ENCODE measurements around the gene DUSP2. TPM values are rescaled to one million over a fixed set of nuclear protein-coding genes. Genes with fewer than 3 reads are reported as not detected.

Gene DUSP2
- total and polyA plus RNA-seq, 2 donors (not counting 1 experiment from before 2014, with no cell fraction given) = 0.17 to 0.33 TPM

- no peak overlapping the region for H3K4me2 ChIP-seq (ENCODE audit: extremely low read depth, insufficient read depth, low read length)
- no peaks in the 10 kb centered on the region for H3K36me3 ChIP-seq (ENCODE audit: control insufficient read depth, insufficient read depth, low read length)
- no peaks in the 10 kb centered on the region for H3K4me1 ChIP-seq (ENCODE audit: control insufficient read depth, extremely low read depth, insufficient read depth, low read length)
- no peak overlapping the region for H3K4me3 ChIP-seq (replicated peaks in 1 of 4; ENCODE audit: control extremely low read depth in 1 of 4, insufficient read depth in 1 of 4, low read depth in 3 of 4, low read length in 4 of 4)
- H2AFZ ChIP-seq (ENCODE audit: low read length) = no peak overlapping the region
- no peak overlapping the region for H3K27ac ChIP-seq (ENCODE audit: insufficient read depth, low read length)
- TF ChIP-seq CTCF (conservative IDR thresholded peaks at IDR 0.05 in 1 of 2, IDR thresholded peaks at IDR 0.05 in 1 of 2; ENCODE audit: low read depth in 1 of 2, low read length in 2 of 2) (no peak), EZH2 (IDR thresholded peaks at IDR 0.05; ENCODE audit: low read length, missing control alignments) (no peak)
- H4K20me1 ChIP-seq (ENCODE audit: control insufficient read depth, extremely low read depth, insufficient read depth, low read length) = no peaks in the 10 kb centered on the region
- no peak for DNase-seq (ENCODE audit: low read depth in 2 of 2)
- peaks cover 7% of the 10 kb centered on the region for H3K27me3 ChIP-seq (ENCODE audit: control insufficient read depth, insufficient read depth, low read length)
- no peaks in the 10 kb centered on the region for H3K9me3 ChIP-seq (ENCODE audit: control insufficient read depth, insufficient read depth, low read depth, low read length)
- no peak overlapping the region for H3K9ac ChIP-seq (ENCODE audit: insufficient read depth, low read length)
- no peaks in the 10 kb centered on the region for H3K79me2 ChIP-seq (ENCODE audit: control insufficient read depth, insufficient read depth, low read length)
These were observed 11.0 kb upstream of the DUSP2 start for GRCh38 chr2:96156011-96156820.

DNA sequence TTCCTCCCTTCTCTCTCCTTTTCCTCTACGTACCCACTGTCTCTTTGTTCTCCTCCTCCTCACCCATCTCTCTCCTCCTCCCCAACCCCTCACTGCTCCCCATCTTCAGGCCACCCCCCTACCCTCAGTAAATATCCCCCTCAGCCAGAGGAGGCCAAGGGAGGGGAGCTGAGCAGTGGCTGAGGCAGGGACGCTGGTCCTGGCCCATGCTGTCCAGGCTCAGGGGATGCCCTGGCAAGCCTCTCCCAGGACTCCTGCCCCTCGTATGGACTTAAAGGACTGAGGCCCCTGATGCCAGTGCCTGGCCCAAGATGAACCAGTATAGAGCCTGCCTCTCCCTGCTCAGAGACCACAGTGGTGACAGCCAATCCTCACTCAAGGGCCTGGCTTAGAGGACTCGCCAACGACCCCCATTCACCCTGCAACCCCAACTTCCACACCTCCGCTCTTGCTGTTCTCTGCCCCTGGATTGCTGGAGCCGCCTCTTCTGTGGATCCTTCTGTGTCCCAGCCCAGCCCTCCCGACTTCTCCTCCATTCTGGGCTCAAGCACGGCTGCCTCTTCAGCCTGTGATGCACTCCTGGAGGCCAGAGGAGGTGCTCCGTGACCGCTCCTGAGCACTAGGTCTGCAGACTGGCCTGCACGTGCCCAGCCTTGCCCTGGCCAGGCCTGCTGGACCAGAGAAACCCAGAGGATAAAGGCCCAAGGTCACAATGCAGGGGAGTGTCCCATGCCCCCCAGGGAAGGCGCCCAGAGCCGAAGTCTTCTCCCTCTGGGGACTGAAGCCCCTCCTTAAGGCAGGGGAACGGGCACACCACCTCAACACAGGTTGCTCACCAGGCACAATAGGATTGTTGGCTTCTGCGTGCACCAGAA lies 9.5 kb upstream of the DUSP2 start:
- no peaks in the 10 kb centered on the region for H3K36me3 ChIP-seq (ENCODE audit: control insufficient read depth, insufficient read depth, low read length)
- no peak for DNase-seq (ENCODE audit: low read depth in 2 of 2)

More for the DNA sequence above, 9.5 kb upstream of the DUSP2 start:
- TF ChIP-seq EZH2 (IDR thresholded peaks at IDR 0.05; ENCODE audit: low read length, missing control alignments) = no peak
- TF ChIP-seq CTCF (conservative IDR thresholded peaks at IDR 0.05 in 1 of 2, IDR thresholded peaks at IDR 0.05 in 1 of 2; ENCODE audit: low read depth in 1 of 2, low read length in 2 of 2) = no peak
- Histone ChIP-seq H2AFZ (ENCODE audit: low read length) (no peak overlapping the region), H4K20me1 (ENCODE audit: control insufficient read depth, extremely low read depth, insufficient read depth, low read length) (no peaks in the 10 kb centered on the region), H3K4me3 (replicated peaks in 1 of 4; ENCODE audit: control extremely low read depth in 1 of 4, insufficient read depth in 1 of 4, low read depth in 3 of 4, low read length in 4 of 4) (no peak overlapping the region), H3K9ac (ENCODE audit: insufficient read depth, low read length) (no peak overlapping the region), H3K27ac (ENCODE audit: insufficient read depth, low read length) (no peak overlapping the region), H3K27me3 (ENCODE audit: control insufficient read depth, insufficient read depth, low read length) (peaks cover 7% of the 10 kb centered on the region), H3K9me3 (ENCODE audit: control insufficient read depth, insufficient read depth, low read depth, low read length) (no peaks in the 10 kb centered on the region), H3K4me1 (ENCODE audit: control insufficient read depth, extremely low read depth, insufficient read depth, low read length) (no peaks in the 10 kb centered on the region), H3K4me2 (ENCODE audit: extremely low read depth, insufficient read depth, low read length) (no peak overlapping the region), H3K79me2 (ENCODE audit: control insufficient read depth, insufficient read depth, low read length) (no peaks in the 10 kb centered on the region)

Data from fibroblast of lung (primary cell).